Endothelial cell of umbilical vein (primary cell): ENCODE measurements around the gene SLC23A2. TPM values are rescaled to one million over a fixed set of nuclear protein-coding genes. Genes with fewer than 3 reads are reported as not detected.

Experiments used
- BruUV-seq: library from RNA; stranded (reverse); fragments of 400-500 nt; replicated peaks from 2 replicates; lab custom pipeline; 2021; lab: Mats Ljungman, UMichigan
- CTCF ChIA-PET: fragments of 300-600, 350-600 bp; sonication (Branson Sonifier 250); formaldehyde crosslinking; loops from one replicate; lab custom pipeline; 2021; ENCODE audit warnings: antibody characterized with exemption, inconsistent platforms; lab: Charles Lee
- POLR2A ChIA-PET: fragments of 300-600, 350-600 bp; sonication (Branson Sonifier 250); formaldehyde crosslinking; loops from one replicate; lab custom pipeline; 2021; ENCODE audit warnings: antibody characterized with exemption, inconsistent platforms; lab: Charles Lee
- DNase-seq: peaks from one replicate; pipeline ENCODE4 v3.0.0-alpha.2; 2011; ENCODE audit warnings: low read depth, low spot score
- FAIRE-seq: peaks from 2 replicates; lab custom pipeline; 2011; peaks lifted over from hg19 to GRCh38; lab: Jason Lieb, UNC
- H2AFZ ChIP-seq: 2 replicates; pipeline ENCODE4 v1.6.0; 2012; ENCODE audit warnings: low read depth, low read length, control low read depth, inconsistent platforms
- H3K27ac ChIP-seq: 2 replicates; pipeline ENCODE4 v1.5.1; 2011; ENCODE audit warnings: low read depth, mild to moderate bottlenecking, control low read depth, low read length, moderate library complexity; ENCODE audit not compliant: insufficient read depth
- H3K27me3 ChIP-seq, 2 experiments: 2 replicates each; pipeline versions ENCODE4 v1.6.0 to v1.6.1; 2011; ENCODE audit warnings: low read length in 2 of 2, mixed read lengths in 1 of 2; ENCODE audit not compliant: control insufficient read depth in 2 of 2, insufficient read depth in 2 of 2
- H3K36me3 ChIP-seq, 2 experiments: 2 replicates in 1 of 2; 3 replicates in 1 of 2; pipeline ENCODE4 v1.5.1; 2011; ENCODE audit warnings: low read length in 2 of 2, mild to moderate bottlenecking in 1 of 2, moderate library complexity in 1 of 2; ENCODE audit not compliant: control insufficient read depth in 2 of 2, insufficient read depth in 2 of 2; ENCODE audit errors: extremely low read depth in 1 of 2
- H3K4me1 ChIP-seq: 3 replicates; pipeline ENCODE4 v1.5.1; 2011; ENCODE audit warnings: mild to moderate bottlenecking, low read length; ENCODE audit not compliant: control insufficient read depth, insufficient read depth; ENCODE audit errors: extremely low read depth
- H3K4me2 ChIP-seq: 2 replicates; pipeline ENCODE4 v1.6.1; 2011; ENCODE audit warnings: low read length, control low read depth, mixed read lengths; ENCODE audit not compliant: insufficient read depth
- H3K4me3 ChIP-seq, 3 experiments: fragments of 200-600 bp in 1 of 3; sonication (generic), shearing (Covaris generic) in 1 of 3; replicated peaks in 1 of 3; 2 replicates each; pipeline ENCODE4 v1.5.1; 2011 to 2016; ENCODE audit warnings: control low read depth in 3 of 3, low read length in 3 of 3, mild to moderate bottlenecking in 2 of 3, inconsistent platforms in 1 of 3, low read depth in 1 of 3, moderate library complexity in 1 of 3; ENCODE audit not compliant: insufficient read depth in 1 of 3
- H3K79me2 ChIP-seq: 2 replicates; pipeline ENCODE4 v1.6.0; 2012; ENCODE audit warnings: low read length, inconsistent platforms; ENCODE audit not compliant: control insufficient read depth, insufficient read depth
- H3K9ac ChIP-seq: replicated peaks from 2 replicates; pipeline ENCODE3; 2011; ENCODE audit warnings: low read length, control low read depth; ENCODE audit not compliant: insufficient read depth; ENCODE audit errors: extremely low read depth
- H3K9me1 ChIP-seq: replicated peaks from 3 replicates; pipeline ENCODE4 v1.6.0; 2011; ENCODE audit warnings: mild to moderate bottlenecking, low read length; ENCODE audit not compliant: control insufficient read depth, insufficient read depth; ENCODE audit errors: extremely low read depth
- H3K9me3 ChIP-seq: replicated peaks from 2 replicates; pipeline ENCODE4 v1.5.1; 2012; ENCODE audit warnings: low read length, inconsistent platforms; ENCODE audit not compliant: control insufficient read depth, insufficient read depth
- H4K20me1 ChIP-seq: replicated peaks from 2 replicates; pipeline ENCODE3; 2011; ENCODE audit warnings: mild to moderate bottlenecking, low read length; ENCODE audit not compliant: control insufficient read depth, insufficient read depth; ENCODE audit errors: extremely low read depth
- CTCF ChIP-seq, 2 donors: IDR thresholded peaks; 1 replicate in 1 of 2; 2 replicates in 1 of 2; pipeline ENCODE4 v1.5.1; 2011; ENCODE audit warnings: low read length in 2 of 2, mild to moderate bottlenecking in 2 of 2, moderate library complexity in 2 of 2, control low read depth in 1 of 2, inconsistent platforms in 1 of 2, low read depth in 1 of 2; ENCODE audit not compliant: insufficient read depth in 1 of 2; ENCODE audit errors: extremely low read depth in 1 of 2
- EZH2 ChIP-seq: IDR thresholded peaks from 2 replicates; pipeline ENCODE4 v1.6.1; 2012; ENCODE audit warnings: borderline replicate concordance, low read depth, mild to moderate bottlenecking, moderate library complexity, low read length, inconsistent platforms; ENCODE audit not compliant: severe bottlenecking
- FOS ChIP-seq: IDR thresholded peaks from 2 replicates; pipeline ENCODE4 v1.6.1; 2011; ENCODE audit warnings: mild to moderate bottlenecking, low read length, moderate library complexity, borderline replicate concordance; ENCODE audit not compliant: insufficient read depth
- GATA2 ChIP-seq: IDR thresholded peaks from 2 replicates; pipeline ENCODE4 v1.7.0; 2011; ENCODE audit warnings: low read depth, mild to moderate bottlenecking, moderate library complexity, mixed read lengths, low read length; ENCODE audit not compliant: insufficient read length, insufficient read depth
- JUN ChIP-seq: IDR thresholded peaks from 2 replicates; pipeline ENCODE4 v1.6.1; 2011; ENCODE audit warnings: borderline replicate concordance, low read depth; ENCODE audit not compliant: insufficient read length, insufficient read depth
- MAX ChIP-seq: IDR thresholded peaks from 2 replicates; pipeline ENCODE4 v1.6.1; 2011; ENCODE audit not compliant: insufficient read depth, insufficient read length
- POLR2A ChIP-seq: IDR thresholded peaks from 2 replicates; pipeline ENCODE4 v1.6.1; 2012; ENCODE audit warnings: low read depth, mild to moderate bottlenecking, control low read depth, low read length
- POLR2AphosphoS5 ChIP-seq: IDR thresholded peaks from 2 replicates; pipeline ENCODE4 v1.6.1; 2012; ENCODE audit warnings: low read depth, mild to moderate bottlenecking, control low read depth, low read length, moderate library complexity; ENCODE audit not compliant: insufficient read depth
- dilution Hi-C: fragments of 300-500 bp; cut with MboI; formaldehyde crosslinking; loops from one replicate; pipeline ENCODE4 v1.15.0; 2019; ENCODE audit warnings: low sequenced_read_pairs; ENCODE audit not compliant: extremely low pct_ligation_motif_present
- intact Hi-C: fragments of 100-400 bp; cut with micrococcal nuclease; formaldehyde crosslinking; loops from one replicate; pipeline ENCODE4 v1.10.0; 2022
- polyA plus RNA-seq, 4 experiments: library from polyadenylated mRNA; depleted of rRNA in 3 of 4; stranded (reverse) in 3 of 4; unstranded in 1 of 4; fragments of >200 nt; gene quantifications; 2 replicates each; pipeline versions ENCODE4 v1.2.1 to v1.2.3, GENCODE V29; 2011 to 2012; ENCODE audit warnings: missing spikeins in 1 of 4
- total RNA-seq: library from RNA; stranded (reverse); gene quantifications from 2 replicates; pipeline ENCODE4 v1.2.3, GENCODE V29; 2021

Gene SLC23A2
- total and polyA plus RNA-seq, 2 donors (not counting 3 experiments of a cell fraction or from before 2014, with no cell fraction given): 24.4 to 24.5 TPM

- Histone ChIP-seq H3K27me3 (no peaks in the 10 kb centered on the region), H3K9me3 (no peaks in the 10 kb centered on the region), H3K9me1 (no peaks in the 10 kb centered on the region), H3K27ac (no peak overlapping the region), H3K79me2 (peaks cover 3% of the 10 kb centered on the region), H3K36me3 (no peaks in the 10 kb centered on the region), H2AFZ (no peak overlapping the region), H3K9ac (no peak overlapping the region), H3K4me1 (peaks cover 12% of the 10 kb centered on the region), H3K4me3 (no peak overlapping the region), H3K4me2 (no peak overlapping the region), H4K20me1 (no peaks in the 10 kb centered on the region)
- no TSS peak for BruUV-seq
- peak; percentile 66 for FAIRE-seq
- POLR2A ChIA-PET: interaction anchor here (1.1 kb wide), 1 partner anchor 137 kb away, joined by 3 read pairs; no protein-coding TSS in a partner anchor
- peak; percentile 46 for DNase-seq
- TF ChIP-seq CTCF (IDR thresholded peaks at IDR 0.05; ENCODE audit: extremely low read depth in 1 of 2, insufficient read depth in 1 of 2, low read depth in 1 of 2, low read length in 2 of 2): peak in 1 of 2 donors; percentile 41
- TF ChIP-seq EZH2: no peak
- no peak for TF ChIP-seq POLR2AphosphoS5
- CTCF ChIA-PET: interaction anchor here (0.9 to 2.9 kb wide), 6 partner anchors 17 to 201 kb away, joined by 3 to 28 read pairs (median 4); no protein-coding TSS in a partner anchor
- dilution Hi-C loops (no loop called here), intact Hi-C loops (loop anchor here (2.0 kb wide), 1 partner anchor 135 kb away; no protein-coding TSS in a partner anchor)
Observed at GRCh38 chr20:4949833-4950178, 51.5 kb downstream of the SLC23A2 start.

- Histone ChIP-seq H3K79me2 (peaks cover 3% of the 10 kb centered on the region), H3K27me3 (no peaks in the 10 kb centered on the region), H3K27ac (no peak overlapping the region), H3K4me3 (no peak overlapping the region), H4K20me1 (no peaks in the 10 kb centered on the region), H3K9me1 (no peaks in the 10 kb centered on the region), H3K4me2 (no peak overlapping the region), H2AFZ (no peak overlapping the region), H3K36me3 (no peaks in the 10 kb centered on the region), H3K9ac (no peak overlapping the region), H3K4me1 (peaks cover 12% of the 10 kb centered on the region), H3K9me3 (no peaks in the 10 kb centered on the region)
- BruUV-seq: no TSS peak
- dilution Hi-C loops: no loop called here
- ChIA-PET POLR2A (no interaction called here), CTCF (interaction anchor here (1.0 to 2.0 kb wide), 4 partner anchors 8 to 207 kb away, joined by 3 to 8 read pairs (median 4); no protein-coding TSS in a partner anchor)
- FAIRE-seq (no peak), DNase-seq (no peak)
- no peak for TF ChIP-seq GATA2
- TF ChIP-seq MAX: no peak
- TF ChIP-seq EZH2: no peak
- TF ChIP-seq JUN: no peak
- TF ChIP-seq POLR2AphosphoS5: no peak
- no peak for TF ChIP-seq POLR2A
- TF ChIP-seq CTCF (IDR thresholded peaks at IDR 0.05; ENCODE audit: extremely low read depth in 1 of 2, insufficient read depth in 1 of 2, low read depth in 1 of 2, low read length in 2 of 2): no peak
- no peak for TF ChIP-seq FOS
- intact Hi-C loops: no loop called here
Observed at GRCh38 chr20:4947817-4948559, 53.3 kb downstream of the SLC23A2 start.
